ENCODE results near the gene TLE3.
"Not testable (repeated sequence)": the region's sequence is repeated elsewhere in the genome, so short reads cannot be mapped to it uniquely, and the experiment has no call there.

TLE3 gene

DNA sequence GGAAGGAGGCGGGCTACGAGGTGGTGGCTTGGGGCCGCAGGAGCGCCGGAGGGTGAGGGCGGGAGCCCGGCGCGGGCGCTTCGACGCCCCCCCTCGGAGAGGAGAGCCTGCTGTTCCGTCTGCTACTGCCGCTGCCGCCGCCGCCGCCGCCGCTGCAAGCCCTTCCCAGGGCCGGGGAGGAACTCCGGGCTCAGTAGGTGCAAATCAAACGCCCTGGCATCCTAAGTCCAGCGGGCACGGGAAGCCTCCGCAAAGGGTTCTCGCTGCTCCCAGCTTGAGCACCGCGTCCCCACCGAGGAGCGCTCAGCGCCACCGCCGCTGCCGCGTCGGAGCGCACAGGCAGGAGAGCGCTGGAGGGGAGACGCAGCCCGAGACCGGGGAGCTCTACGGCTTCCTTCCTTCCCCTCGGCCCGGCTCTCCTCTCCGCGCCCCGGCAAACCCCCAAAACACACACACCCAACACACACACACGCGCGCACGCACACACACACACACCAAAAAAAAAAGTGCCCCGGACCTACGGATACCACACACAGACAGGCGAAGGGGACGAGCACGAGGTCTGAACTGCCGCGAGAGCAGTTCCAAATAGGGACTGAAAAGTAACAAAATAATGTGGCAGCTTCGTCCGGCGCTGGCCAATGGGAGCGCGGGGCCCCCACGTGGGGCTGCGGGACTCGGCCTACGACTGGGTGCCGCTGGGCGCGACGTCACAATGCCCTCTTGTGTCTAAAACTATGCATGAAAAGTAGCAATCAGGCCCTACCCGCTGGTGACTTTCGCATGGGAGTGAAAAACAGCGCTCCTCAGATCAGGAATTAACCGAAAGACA, at the start of gene TLE3:
Gene TLE3, minus strand, starts transcription at position 597 of the 832 bp plus-strand sequence. CDS start 1,119 bp downstream, outside the sequence.
- DNase-seq (ENCODE audit: low read depth in 3 of 3) = peak; percentile 93 to 96 (median 94)

DNA sequence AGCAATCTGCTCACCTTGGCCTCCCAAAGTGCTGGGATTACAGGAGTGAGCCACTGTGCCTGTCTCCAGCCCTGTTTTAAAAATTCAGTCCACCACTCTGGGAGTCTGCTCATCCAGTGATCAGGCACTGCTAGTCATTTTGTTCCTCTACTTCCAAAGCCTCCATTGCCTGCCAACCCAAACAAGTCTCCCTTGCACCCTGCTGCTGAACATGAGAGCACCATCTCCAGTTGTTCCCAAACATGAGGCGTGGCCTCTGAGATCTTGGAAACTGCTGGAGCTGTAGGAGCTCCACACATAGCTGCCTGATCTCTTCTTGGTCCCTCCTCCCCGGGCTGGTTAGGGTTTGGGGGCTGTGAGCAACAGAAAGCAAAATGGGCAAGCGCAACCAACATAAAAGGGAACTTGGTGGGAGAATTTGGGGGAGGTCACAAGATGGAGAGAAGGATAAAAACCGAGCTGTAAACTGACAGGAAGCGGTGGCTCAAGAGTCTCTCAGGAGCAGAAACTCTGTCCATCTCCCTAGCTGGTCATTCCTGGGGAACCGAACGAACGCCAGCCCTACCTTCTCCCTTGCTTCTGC, 49.6 kb upstream of the TLE3 start:
- DNase-seq (ENCODE audit: low read depth in 3 of 3) = no peak

DNA sequence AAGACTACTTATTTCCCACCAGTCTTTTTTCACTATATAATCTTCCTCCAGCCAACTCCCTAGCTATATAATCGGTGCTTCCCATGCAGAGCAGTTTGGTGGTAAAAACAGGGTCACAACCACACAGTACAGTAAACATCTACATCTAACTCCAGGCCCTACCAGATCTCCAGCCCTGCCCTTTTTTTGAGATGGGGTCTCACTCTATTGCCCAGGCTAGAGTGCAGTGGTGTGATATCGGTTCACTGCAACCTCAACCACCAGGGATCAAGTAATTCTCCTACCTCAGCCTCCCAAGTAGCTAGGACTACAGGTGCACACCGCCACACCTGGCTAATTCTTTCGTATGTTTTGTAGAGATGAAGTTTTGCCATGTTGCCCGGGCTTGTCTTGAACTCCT, 49.1 kb upstream of the TLE3 start:
- DNase-seq (ENCODE audit: low read depth in 3 of 3) = no peak

DNA sequence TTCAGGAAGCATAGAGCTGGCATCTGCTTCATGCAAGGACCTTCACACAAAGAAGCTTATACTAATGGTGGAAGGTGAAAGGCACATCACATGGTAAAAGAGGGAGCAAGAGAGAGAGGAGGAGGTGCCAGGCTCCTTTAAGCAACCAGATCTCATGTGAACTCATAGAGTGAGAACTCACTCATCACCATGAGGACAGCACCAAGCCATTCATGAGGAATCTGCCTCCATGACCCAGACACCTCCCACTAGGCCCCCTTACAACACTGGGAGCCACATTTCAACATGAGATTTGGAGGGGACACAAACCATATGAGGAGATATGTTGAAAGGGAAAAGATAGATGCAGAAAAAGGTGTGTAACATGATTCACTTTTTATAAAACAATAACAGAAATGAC, 48.4 kb upstream of the TLE3 start:
- no peak for DNase-seq (ENCODE audit: low read depth in 3 of 3)

- DNase-seq (ENCODE audit: low read depth in 3 of 3) = no peak
Observed at GRCh38 chr15:70145261-70145660, 47.5 kb upstream of the TLE3 start.

- DNase-seq (ENCODE audit: low read depth in 3 of 3) = peak; percentile 25 to 38 (median 35)
Observed at GRCh38 chr15:70142322-70143191, 44.8 kb upstream of the TLE3 start.

DNA sequence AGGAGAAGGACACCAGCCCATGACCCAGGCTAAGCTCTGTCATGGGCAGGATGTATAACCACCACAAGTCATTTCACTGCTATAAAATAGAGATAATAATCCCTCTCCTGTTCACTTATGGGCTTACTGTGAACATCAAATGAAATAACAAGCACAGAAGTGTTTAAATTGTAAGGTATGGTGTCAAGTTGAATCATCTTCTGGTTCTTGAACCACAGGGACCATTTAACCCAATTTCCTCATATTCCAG, 44.3 kb upstream of the TLE3 start:
- DNase-seq (ENCODE audit: low read depth in 3 of 3) = no peak

DNA sequence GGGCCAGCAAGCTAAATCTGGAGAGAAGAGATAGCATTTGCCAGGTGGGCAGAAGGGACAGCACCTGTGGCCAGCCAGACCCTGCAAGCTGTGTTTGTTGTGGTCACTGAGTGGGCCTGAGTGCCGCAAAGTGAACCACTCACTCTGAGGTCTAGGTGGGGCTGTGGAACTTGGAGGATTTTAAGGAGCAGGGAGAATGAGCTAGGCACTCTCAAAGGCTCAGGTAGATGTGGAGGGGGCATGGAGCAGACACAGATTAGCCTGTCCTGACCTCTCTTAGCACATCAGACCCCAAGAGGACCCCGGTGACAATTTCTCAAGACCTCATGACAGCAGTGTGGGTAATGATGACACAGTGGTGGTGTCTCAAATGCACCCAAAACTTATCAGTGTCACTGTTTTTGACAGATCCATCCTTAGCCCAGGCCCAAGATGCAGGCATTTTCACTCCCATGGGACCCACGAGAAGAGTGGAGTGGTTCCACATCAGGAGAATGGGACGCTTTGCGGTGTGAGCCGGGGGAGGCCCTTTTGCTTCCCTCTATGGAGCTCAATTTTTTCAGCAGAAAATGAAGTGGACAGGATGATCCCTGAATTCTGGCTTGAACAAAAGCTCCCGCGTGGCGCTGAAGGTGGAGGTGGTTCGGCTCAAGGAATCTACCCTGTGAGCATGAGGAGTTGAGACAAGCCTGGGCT, 43.8 kb upstream of the TLE3 start:
- no peak for DNase-seq (ENCODE audit: low read depth in 3 of 3)

GRCh38 chr15:70140543-70141375, 43.0 kb upstream of the TLE3 start:
- DNase-seq (ENCODE audit: low read depth in 3 of 3) = no peak

GRCh38 chr15:70140025-70140542, 42.4 kb upstream of the TLE3 start:
- DNase-seq (ENCODE audit: low read depth in 3 of 3) = no peak

GRCh38 chr15:70137967-70138366, 40.2 kb upstream of the TLE3 start:
- DNase-seq (ENCODE audit: low read depth in 3 of 3) = no peak

DNA sequence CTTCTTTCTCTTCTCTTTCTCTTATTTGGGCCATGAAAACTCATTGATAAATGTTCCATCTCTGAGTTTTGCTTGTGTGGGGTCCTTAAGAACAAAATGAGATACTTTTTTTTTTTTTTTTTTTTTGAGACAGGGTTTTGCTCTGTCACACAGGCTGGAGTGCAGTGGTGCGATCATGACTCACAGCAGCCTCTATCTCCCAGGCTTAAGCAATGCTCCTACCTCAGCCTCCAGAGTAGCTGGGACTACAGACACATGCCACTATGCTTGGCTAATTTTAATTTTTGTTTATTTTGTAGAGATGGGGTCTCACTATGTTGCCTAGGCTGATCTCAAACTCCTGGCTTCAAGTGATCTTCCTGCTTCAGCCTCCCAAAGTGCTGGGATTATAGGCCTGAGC, 39.3 kb upstream of the TLE3 start:
- not testable (repeated sequence) for DNase-seq (ENCODE audit: low read depth in 3 of 3)

DNA sequence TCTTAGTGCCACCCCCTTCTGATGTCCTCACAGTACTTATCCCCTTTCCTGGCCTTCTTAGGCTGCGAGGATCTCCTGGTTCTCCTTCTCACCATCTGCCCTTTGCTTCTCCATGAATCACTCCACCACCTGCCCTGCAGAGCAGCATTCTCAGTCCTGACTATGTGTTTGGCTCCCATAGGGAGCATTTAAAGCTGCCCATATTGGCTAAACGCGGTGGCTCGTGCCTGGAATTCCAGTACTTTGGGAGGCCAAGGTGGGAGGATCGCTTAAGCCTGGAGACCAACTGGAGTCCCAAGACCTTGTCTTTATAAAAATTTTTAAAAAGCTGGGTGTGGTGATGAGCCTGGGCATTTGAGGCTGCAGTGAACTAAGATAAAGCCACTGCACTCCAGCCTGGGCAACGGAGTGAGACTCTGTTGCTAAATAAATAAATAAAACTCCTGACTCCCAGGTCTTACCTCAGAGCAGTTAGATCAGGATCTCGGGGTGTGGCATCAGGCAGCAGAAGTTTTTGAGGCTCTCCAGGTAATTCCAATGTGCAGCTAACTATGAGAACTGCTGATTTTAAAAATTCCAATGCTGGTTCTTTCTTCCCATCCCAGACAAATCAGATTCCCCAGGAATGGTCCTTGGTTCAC, 36.2 kb upstream of the TLE3 start:
- DNase-seq (ENCODE audit: low read depth in 3 of 3) = no peak

GRCh38 chr15:70133296-70133695, 35.6 kb upstream of the TLE3 start:
- no peak for DNase-seq (ENCODE audit: low read depth in 3 of 3)

GRCh38 chr15:70132571-70132970, 34.9 kb upstream of the TLE3 start:
- no peak for DNase-seq (ENCODE audit: low read depth in 3 of 3)

GRCh38 chr15:70132139-70132538, 34.4 kb upstream of the TLE3 start:
- no peak for DNase-seq (ENCODE audit: low read depth in 3 of 3)

DNA sequence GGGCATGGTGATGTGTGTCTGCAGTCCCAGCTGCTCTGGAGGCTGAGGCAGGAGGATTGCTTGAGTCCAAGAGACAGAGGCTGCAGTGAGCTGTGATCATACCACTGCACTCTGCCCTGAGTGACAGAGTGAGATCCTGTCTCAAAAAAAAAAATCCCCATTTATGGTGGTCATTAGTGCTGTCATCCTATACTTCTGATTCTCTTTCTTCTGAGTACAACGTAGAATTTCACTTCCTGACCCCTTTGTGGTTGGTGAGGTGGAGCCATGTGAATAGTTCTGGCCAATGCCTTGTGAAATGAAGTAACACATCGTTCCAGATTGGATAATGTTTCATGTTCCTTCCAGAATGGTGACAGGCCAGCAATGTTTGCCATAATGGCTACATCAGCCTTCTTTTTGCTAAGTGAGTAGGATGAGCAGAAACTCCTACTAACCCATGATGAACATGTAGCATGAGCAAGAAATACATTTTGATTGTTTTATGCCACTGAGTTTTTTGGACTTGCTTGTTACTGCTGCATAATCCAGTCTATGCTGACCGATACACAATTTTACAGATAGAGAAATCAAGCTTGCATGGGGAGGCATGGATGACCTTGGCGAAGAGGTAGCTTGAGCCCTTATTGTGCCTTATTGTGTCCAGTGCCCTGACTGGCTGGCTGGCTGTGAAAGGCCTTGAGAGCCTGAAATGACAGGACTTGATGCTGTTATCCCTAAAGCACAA, 30.9 kb upstream of the TLE3 start:
- DNase-seq (ENCODE audit: low read depth in 3 of 3) = no peak

- DNase-seq (ENCODE audit: low read depth in 3 of 3) = no peak
Observed at GRCh38 chr15:70127770-70128413, 30.2 kb upstream of the TLE3 start.

GRCh38 chr15:70127288-70127746, 29.6 kb upstream of the TLE3 start:
- DNase-seq (ENCODE audit: low read depth in 3 of 3) = no peak

Data from stimulated activated CD4-positive, alpha-beta T cell treated with anti-CD3 and anti-CD28 coated beads, TNF-alpha, amount 100 ng/mL, for 48 hours (primary cell).